ENCODE results near the gene TBC1D4. TPM values are rescaled to one million over a fixed set of nuclear protein-coding genes. Genes with fewer than 3 reads are reported as not detected.
"Not testable (repeated sequence)": the region's sequence is repeated elsewhere in the genome, so short reads cannot be mapped to it uniquely, and the experiment has no call there.

TBC1D4 gene
- total RNA-seq, 2 donors from 2014 or later: 34.5 to 38.8 TPM

GRCh38 chr13:75455962-75456361 lies 26.0 kb downstream of the TBC1D4 start:
- no peak overlapping the region for H3K4me3 Mint-ChIP-seq
- no peak overlapping the region for H3K27ac Mint-ChIP-seq
- peaks cover 12% of the 10 kb centered on the region for H3K27me3 Mint-ChIP-seq (ENCODE audit: low read depth)
- no peak for ATAC-seq (replicated peaks in 1 of 2)
- H3K36me3 Mint-ChIP-seq (ENCODE audit: insufficient read depth in 2 of 2): no peaks in the 10 kb centered on the region
- H3K9me3 Mint-ChIP-seq: peaks cover 0 to 1% of the 10 kb centered on the region in 2 donors
- no peaks in the 10 kb centered on the region for H3K4me1 Mint-ChIP-seq (ENCODE audit: low read depth)
- no peak for DNase-seq

DNA sequence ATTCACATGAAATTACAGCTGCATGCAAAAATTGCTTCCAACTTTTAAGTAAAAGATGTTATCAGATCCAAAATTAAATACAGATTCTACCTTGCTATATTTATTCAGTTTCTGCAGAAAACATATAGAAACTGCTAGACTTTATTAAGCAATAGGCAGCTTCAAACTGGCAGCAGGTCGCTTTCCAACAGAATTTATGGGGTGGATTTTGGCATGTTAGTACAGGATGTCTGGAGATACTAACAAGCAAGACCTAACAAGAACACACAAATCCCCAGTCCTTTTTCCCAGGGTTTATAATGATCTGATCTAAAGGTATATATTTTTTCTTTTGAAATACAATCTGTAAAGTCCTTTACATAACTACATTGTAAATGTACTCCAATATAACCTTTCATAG lies 27.5 kb downstream of the TBC1D4 start:
- Mint-ChIP-seq H3K4me3 (no peak overlapping the region), H3K9me3 (no peaks in the 10 kb centered on the region), H3K4me1 (ENCODE audit: low read depth) (no peaks in the 10 kb centered on the region), H3K27me3 (ENCODE audit: low read depth) (peaks cover 5% of the 10 kb centered on the region), H3K27ac (no peak overlapping the region), H3K36me3 (ENCODE audit: insufficient read depth in 2 of 2) (no peaks in the 10 kb centered on the region)
- ATAC-seq (replicated peaks in 1 of 2) (no peak), DNase-seq (no peak)

DNA sequence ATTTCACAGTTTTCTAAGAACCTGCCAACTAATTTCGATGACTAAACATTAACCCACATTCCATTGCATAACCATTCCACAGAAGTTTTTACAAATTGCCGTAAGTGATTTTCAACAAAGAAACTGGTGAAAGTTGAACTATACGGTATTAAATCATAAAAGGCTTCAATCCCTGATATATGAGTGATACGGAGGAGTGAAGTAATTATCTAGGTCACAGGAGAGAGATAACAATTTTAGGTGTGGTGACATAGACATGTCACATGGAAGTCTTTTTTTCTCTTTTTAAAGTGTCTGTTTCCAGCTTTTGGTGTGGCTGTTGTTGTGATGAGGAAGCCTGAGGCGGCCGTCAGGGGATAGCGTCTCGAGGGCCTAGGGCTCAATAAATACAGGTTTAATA lies 29.4 kb downstream of the TBC1D4 start:
- no peaks in the 10 kb centered on the region for H3K9me3 Mint-ChIP-seq
- peaks cover 5% of the 10 kb centered on the region for H3K27me3 Mint-ChIP-seq (ENCODE audit: low read depth)
- H3K4me1 Mint-ChIP-seq (ENCODE audit: low read depth): no peaks in the 10 kb centered on the region
- H3K27ac Mint-ChIP-seq: no peak overlapping the region
- no peak overlapping the region for H3K4me3 Mint-ChIP-seq
- ATAC-seq (replicated peaks in 1 of 2): no peak
- H3K36me3 Mint-ChIP-seq (ENCODE audit: insufficient read depth in 2 of 2): no peaks in the 10 kb centered on the region
- DNase-seq: no peak

DNA sequence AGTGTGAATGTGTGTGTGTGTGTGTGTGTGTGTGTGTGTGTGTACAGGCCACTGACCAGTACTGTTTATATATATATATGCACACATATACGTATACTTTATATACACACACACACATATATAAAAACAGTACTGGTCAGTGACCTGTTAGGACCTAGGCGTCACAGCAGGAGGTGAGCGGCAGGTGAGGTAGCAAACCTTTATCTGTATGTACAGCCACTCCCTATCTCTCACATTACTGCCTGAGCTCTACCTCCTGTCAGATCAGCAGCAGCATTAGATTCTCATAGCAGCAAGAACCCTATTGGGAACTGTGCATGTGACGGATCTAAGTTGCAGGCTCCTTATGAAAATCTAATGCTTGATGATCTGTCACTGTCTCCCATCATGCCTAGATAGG lies 34.5 kb downstream of the TBC1D4 start:
- ATAC-seq (replicated peaks in 1 of 2) (no peak), DNase-seq (no peak)
- Mint-ChIP-seq H3K9me3 (no peaks in the 10 kb centered on the region), H3K4me3 (no peak overlapping the region), H3K4me1 (ENCODE audit: low read depth) (no peaks in the 10 kb centered on the region), H3K27ac (no peak overlapping the region), H3K36me3 (ENCODE audit: insufficient read depth in 2 of 2) (no peaks in the 10 kb centered on the region), H3K27me3 (ENCODE audit: low read depth) (peaks cover 16% of the 10 kb centered on the region)

- no peaks in the 10 kb centered on the region for H3K36me3 Mint-ChIP-seq (ENCODE audit: insufficient read depth in 2 of 2)
- H3K4me1 Mint-ChIP-seq (ENCODE audit: low read depth): no peaks in the 10 kb centered on the region
- no peak overlapping the region for H3K4me3 Mint-ChIP-seq
- no peak for DNase-seq
- H3K27me3 Mint-ChIP-seq (ENCODE audit: low read depth): peaks cover 16% of the 10 kb centered on the region
- H3K9me3 Mint-ChIP-seq: no peaks in the 10 kb centered on the region
- no peak overlapping the region for H3K27ac Mint-ChIP-seq
- no peak for ATAC-seq (replicated peaks in 1 of 2)
Observed at GRCh38 chr13:75446874-75447273, 35.1 kb downstream of the TBC1D4 start.

GRCh38 chr13:75445717-75446499 lies 36.1 kb downstream of the TBC1D4 start:
- no peak for ATAC-seq (replicated peaks in 1 of 2)

DNA sequence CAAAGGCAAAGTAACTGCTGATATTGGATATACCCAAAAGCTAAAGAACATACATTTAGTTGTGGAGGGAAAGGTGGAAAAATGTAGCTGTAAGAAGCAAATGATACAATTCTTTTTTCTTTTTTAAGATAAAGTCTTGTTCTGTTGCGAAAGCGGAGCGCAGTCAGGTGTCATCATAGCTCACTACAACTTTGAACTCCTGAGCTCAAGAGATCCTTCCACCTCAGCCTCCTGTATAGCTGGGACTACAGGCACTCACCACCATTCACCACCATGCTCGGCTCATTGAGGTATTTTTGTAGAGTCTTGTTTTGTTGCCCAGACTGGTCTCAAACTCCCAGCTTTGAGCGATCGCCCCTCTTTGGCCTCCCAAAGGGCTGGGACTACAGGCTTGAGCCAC lies 38.0 kb downstream of the TBC1D4 start:
- Mint-ChIP-seq H3K4me1 (ENCODE audit: low read depth) (no peaks in the 10 kb centered on the region), H3K27ac (no peak overlapping the region), H3K27me3 (ENCODE audit: low read depth) (peaks cover 16% of the 10 kb centered on the region), H3K9me3 (no peaks in the 10 kb centered on the region), H3K36me3 (ENCODE audit: insufficient read depth in 2 of 2) (no peaks in the 10 kb centered on the region), H3K4me3 (no peak overlapping the region)
- ATAC-seq (replicated peaks in 1 of 2): no peak
- DNase-seq: no peak

More at GRCh38 chr13:75445717-75446499, 36.1 kb downstream of the TBC1D4 start:
- no peak for DNase-seq
- no peaks in the 10 kb centered on the region for H3K4me1 Mint-ChIP-seq (ENCODE audit: low read depth)
- no peak overlapping the region for H3K27ac Mint-ChIP-seq
- H3K4me3 Mint-ChIP-seq: no peak overlapping the region
- H3K36me3 Mint-ChIP-seq (ENCODE audit: insufficient read depth in 2 of 2): no peaks in the 10 kb centered on the region
- peaks cover 16% of the 10 kb centered on the region for H3K27me3 Mint-ChIP-seq (ENCODE audit: low read depth)
- no peaks in the 10 kb centered on the region for H3K9me3 Mint-ChIP-seq

DNA sequence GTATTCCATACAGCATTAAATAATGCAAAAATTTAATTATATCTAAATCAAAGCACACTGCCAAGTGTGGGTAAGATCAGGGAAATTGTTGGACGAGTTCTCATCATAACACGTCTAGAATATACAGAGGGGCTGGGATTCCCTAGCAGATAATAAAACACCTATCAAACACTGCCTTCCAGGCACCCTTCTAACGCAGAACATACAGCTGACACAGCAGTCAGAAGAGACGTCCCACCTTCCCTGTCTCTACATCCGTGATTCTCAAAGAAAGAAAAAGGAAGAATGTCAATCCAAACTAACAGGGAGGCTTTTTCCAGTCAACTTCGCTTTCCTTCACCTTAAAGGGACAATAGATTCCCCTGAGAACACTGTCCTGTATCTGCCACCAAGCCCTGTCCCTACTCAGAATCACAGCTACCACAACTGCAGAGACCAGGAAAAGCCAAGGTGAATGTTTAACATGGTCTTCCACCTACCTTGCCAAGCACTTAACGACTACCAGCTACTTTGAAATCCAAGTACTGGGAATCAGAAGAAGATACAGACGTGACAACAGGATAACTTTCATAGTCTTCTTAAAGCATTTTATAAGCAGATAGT lies 38.5 kb downstream of the TBC1D4 start:
- ATAC-seq (replicated peaks in 1 of 2): no peak
- Mint-ChIP-seq H3K4me3 (no peak overlapping the region), H3K27ac (no peak overlapping the region), H3K27me3 (ENCODE audit: low read depth) (peaks cover 16% of the 10 kb centered on the region), H3K4me1 (ENCODE audit: low read depth) (no peaks in the 10 kb centered on the region), H3K36me3 (ENCODE audit: insufficient read depth in 2 of 2) (no peaks in the 10 kb centered on the region), H3K9me3 (no peaks in the 10 kb centered on the region)
- no peak for DNase-seq

GRCh38 chr13:75442736-75443234 lies 39.2 kb downstream of the TBC1D4 start:
- Mint-ChIP-seq H3K4me3 (no peak overlapping the region), H3K27ac (no peak overlapping the region), H3K4me1 (ENCODE audit: low read depth) (no peaks in the 10 kb centered on the region), H3K36me3 (ENCODE audit: insufficient read depth in 2 of 2) (no peaks in the 10 kb centered on the region), H3K27me3 (ENCODE audit: low read depth) (peaks cover 20% of the 10 kb centered on the region), H3K9me3 (no peaks in the 10 kb centered on the region)
- DNase-seq (no peak), ATAC-seq (replicated peaks in 1 of 2) (no peak)

GRCh38 chr13:75440100-75440499 lies 41.9 kb downstream of the TBC1D4 start:
- Mint-ChIP-seq H3K27ac (no peak overlapping the region), H3K4me3 (no peak overlapping the region), H3K4me1 (ENCODE audit: low read depth) (no peaks in the 10 kb centered on the region), H3K36me3 (ENCODE audit: insufficient read depth in 2 of 2) (peaks cover 0 to 1% of the 10 kb centered on the region in 2 donors), H3K27me3 (ENCODE audit: low read depth) (peaks cover 17% of the 10 kb centered on the region), H3K9me3 (no peaks in the 10 kb centered on the region)
- ATAC-seq (replicated peaks in 1 of 2) (no peak), DNase-seq (no peak)

GRCh38 chr13:75437582-75438318 lies 44.2 kb downstream of the TBC1D4 start:
- DNase-seq: no peak
- ATAC-seq (replicated peaks in 1 of 2): no peak
- H3K4me1 Mint-ChIP-seq (ENCODE audit: low read depth): no peaks in the 10 kb centered on the region
- peaks cover 3 to 4% of the 10 kb centered on the region in 2 donors for H3K9me3 Mint-ChIP-seq
- H3K36me3 Mint-ChIP-seq (ENCODE audit: insufficient read depth in 2 of 2): peaks cover 0 to 1% of the 10 kb centered on the region in 2 donors
- H3K27me3 Mint-ChIP-seq (ENCODE audit: low read depth): peaks cover 6% of the 10 kb centered on the region
- H3K4me3 Mint-ChIP-seq: no peak overlapping the region
- no peak overlapping the region for H3K27ac Mint-ChIP-seq

GRCh38 chr13:75434126-75434525 lies 47.8 kb downstream of the TBC1D4 start:
- not testable (repeated sequence) for H3K27ac Mint-ChIP-seq

DNA sequence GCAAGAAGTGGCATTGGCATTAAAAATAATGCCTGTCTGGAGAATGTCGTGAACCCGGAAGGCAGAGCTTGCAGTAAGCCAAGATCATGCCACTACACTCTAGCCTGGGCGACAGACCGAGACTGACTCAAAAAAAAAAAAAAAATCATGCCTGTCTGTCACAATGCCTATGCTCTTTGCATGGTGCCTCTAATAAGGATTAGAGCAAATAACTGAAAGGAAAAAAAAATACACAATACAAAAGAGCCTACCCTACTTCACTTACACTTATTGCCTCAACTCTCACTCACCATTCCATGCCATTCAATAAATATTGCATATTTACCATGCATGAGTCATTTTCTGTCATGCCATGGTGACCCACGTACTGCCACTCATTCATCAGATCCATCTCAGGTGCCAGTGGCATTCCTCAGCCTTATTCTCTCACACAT lies 49.1 kb downstream of the TBC1D4 start:
- Mint-ChIP-seq H3K27ac (no peak overlapping the region), H3K9me3 (peaks cover 3 to 4% of the 10 kb centered on the region in 2 donors), H3K27me3 (ENCODE audit: low read depth) (peaks cover 38% of the 10 kb centered on the region), H3K4me1 (ENCODE audit: low read depth) (no peaks in the 10 kb centered on the region), H3K4me3 (no peak overlapping the region), H3K36me3 (ENCODE audit: insufficient read depth in 2 of 2) (peaks cover 0 to 1% of the 10 kb centered on the region in 2 donors)
- DNase-seq: no peak
- no peak for ATAC-seq (replicated peaks in 1 of 2)

More at GRCh38 chr13:75434126-75434525, 47.8 kb downstream of the TBC1D4 start:
- H3K36me3 Mint-ChIP-seq (ENCODE audit: insufficient read depth in 2 of 2); ATAC-seq (replicated peaks in 1 of 2); H3K4me1 Mint-ChIP-seq (ENCODE audit: low read depth); DNase-seq; H3K4me3 Mint-ChIP-seq; H3K9me3 Mint-ChIP-seq: not testable (repeated sequence)
- peaks cover 33% of the 10 kb centered on the region for H3K27me3 Mint-ChIP-seq (ENCODE audit: low read depth)

Measured in activated T-cell treated with anti-CD3 and anti-CD28 coated beads, Interleukin-2, amount 50 U/mL, for 72 hours (primary cell).